SU-DHL-6 (cell line): ENCODE results near the gene MROH2A.

Source experiments
- H2AFZ ChIP-seq: fragments of 200-600 bp; sonication (generic); 2 replicates; pipeline ENCODE4 v1.6.1; 2014; ENCODE audit warnings: low read depth, mild to moderate bottlenecking, moderate library complexity, mixed read lengths, antibody characterized with exemption, low read length; ENCODE audit not compliant: severe bottlenecking
- H3F3A ChIP-seq: fragments of 200-600 bp; shearing (Covaris generic); 2 replicates; pipeline ENCODE4 v1.6.0; 2016; ENCODE audit warnings: antibody characterized with exemption, mild to moderate bottlenecking; ENCODE audit not compliant: insufficient read depth
- H3K27ac ChIP-seq: fragments of 200-600 bp; sonication (generic); 2 replicates; pipeline ENCODE4 v1.5.1; 2016; ENCODE audit warnings: low read depth, mild to moderate bottlenecking, low read length, moderate library complexity, mixed read lengths
- H3K27me3 ChIP-seq: fragments of 200-600 bp; sonication (generic), shearing (Covaris generic); 2 replicates; pipeline ENCODE4 v1.6.0; 2014; ENCODE audit warnings: mild to moderate bottlenecking, low read length
- H3K36me3 ChIP-seq: fragments of 200-600 bp; sonication (generic); 2 replicates; pipeline ENCODE4 v1.6.1; 2014; ENCODE audit warnings: mild to moderate bottlenecking, low read length, mixed read lengths
- H3K4me2 ChIP-seq: fragments of 300-600, 200-600 bp; shearing (Covaris generic), sonication (generic); 2 replicates; pipeline ENCODE4 v1.6.0; 2014; ENCODE audit warnings: low read length, low read depth, mild to moderate bottlenecking; ENCODE audit not compliant: poor library complexity, severe bottlenecking
- H3K4me3 ChIP-seq: fragments of 200-600 bp; sonication (generic); 2 replicates; pipeline ENCODE4 v1.5.1; 2014; ENCODE audit warnings: antibody characterized with exemption, low read length, mild to moderate bottlenecking, mixed read lengths; ENCODE audit not compliant: insufficient read depth, poor library complexity, severe bottlenecking
- H3K79me2 ChIP-seq: fragments of 200-600 bp; sonication (generic); 2 replicates; pipeline ENCODE4 v1.6.1; 2014; ENCODE audit warnings: mild to moderate bottlenecking, low read length, moderate library complexity; ENCODE audit not compliant: insufficient read depth
- H3K9ac ChIP-seq: fragments of 200-600 bp; sonication (generic); 2 replicates; pipeline ENCODE4 v1.7.0; 2014; ENCODE audit warnings: mild to moderate bottlenecking, low read length
- H3K9me2 ChIP-seq: fragments of 200-600 bp; sonication (generic); replicated peaks from 2 replicates; pipeline ENCODE4 v1.6.1; 2014; ENCODE audit warnings: low read length; ENCODE audit not compliant: insufficient read depth
- H3K9me3 ChIP-seq: fragments of 200-600 bp; sonication (generic); 2 replicates; pipeline ENCODE4 v1.6.1; 2014; ENCODE audit warnings: low read length, mixed read lengths; ENCODE audit not compliant: insufficient read depth
- H4K20me1 ChIP-seq: fragments of 200-600 bp; sonication (generic); 2 replicates; pipeline ENCODE4 v1.6.1; 2014; ENCODE audit warnings: low read depth, mild to moderate bottlenecking, antibody characterized with exemption, low read length, moderate library complexity, mixed read lengths
- CTCF ChIP-seq: fragments of 200-600 bp; sonication (generic); IDR thresholded peaks from one replicate; pipeline ENCODE4 v1.5.1; 2017; ENCODE audit warnings: antibody characterized with exemption, mild to moderate bottlenecking, low read length, moderate library complexity; ENCODE audit not compliant: insufficient read depth, poor library complexity, severe bottlenecking
- EZH2phosphoT487 ChIP-seq: fragments of 200-600 bp; sonication (generic), shearing (Covaris generic); conservative IDR thresholded peaks from 2 replicates; pipeline ENCODE4 v1.6.1; 2018; ENCODE audit warnings: mild to moderate bottlenecking, antibody characterized with exemption, low read length, moderate library complexity, mixed read lengths

Gene MROH2A

GRCh38 chr2:233862261-233862768, 84.2 kb downstream of the MROH2A start:
- Histone ChIP-seq H3K27ac (no peak overlapping the region), H3F3A (no peaks in the 10 kb centered on the region), H3K4me2 (no peak overlapping the region), H3K9ac (no peak overlapping the region), H3K27me3 (no peaks in the 10 kb centered on the region), H3K79me2 (no peaks in the 10 kb centered on the region), H3K9me2 (no peaks in the 10 kb centered on the region), H3K9me3 (no peaks in the 10 kb centered on the region), H3K36me3 (no peaks in the 10 kb centered on the region), H2AFZ (no peak overlapping the region), H3K4me3 (no peak overlapping the region), H4K20me1 (no peaks in the 10 kb centered on the region)
- TF ChIP-seq EZH2phosphoT487 (no peak), CTCF (no peak)

GRCh38 chr2:233865838-233866237, 87.7 kb downstream of the MROH2A start:
- H3K27me3 ChIP-seq, result no peaks in the 10 kb centered on the region
- no peaks in the 10 kb centered on the region for H3K9me2 ChIP-seq
- no peaks in the 10 kb centered on the region for H3K79me2 ChIP-seq
- H3K9me3 ChIP-seq, result no peaks in the 10 kb centered on the region
- no peak overlapping the region for H3K4me3 ChIP-seq
- no peak overlapping the region for H3K9ac ChIP-seq
- H2AFZ ChIP-seq, result no peak overlapping the region
- no peak overlapping the region for H3K27ac ChIP-seq
- H3K4me2 ChIP-seq, result no peak overlapping the region
- H4K20me1 ChIP-seq, result no peaks in the 10 kb centered on the region
- no peaks in the 10 kb centered on the region for H3F3A ChIP-seq
- H3K36me3 ChIP-seq, result no peaks in the 10 kb centered on the region
- TF ChIP-seq EZH2phosphoT487 (no peak), CTCF (no peak)

GRCh38 chr2:233866479-233866878, 88.3 kb downstream of the MROH2A start:
- Histone ChIP-seq H3K9ac (no peak overlapping the region), H3K4me2 (no peak overlapping the region), H3F3A (no peaks in the 10 kb centered on the region), H3K79me2 (no peaks in the 10 kb centered on the region), H3K27ac (no peak overlapping the region), H3K4me3 (no peak overlapping the region), H3K9me3 (no peaks in the 10 kb centered on the region), H3K27me3 (no peaks in the 10 kb centered on the region), H4K20me1 (no peaks in the 10 kb centered on the region), H3K36me3 (no peaks in the 10 kb centered on the region), H3K9me2 (no peaks in the 10 kb centered on the region), H2AFZ (no peak overlapping the region)
- TF ChIP-seq EZH2phosphoT487 (no peak), CTCF (no peak)
